SK-N-SH (cell line): ENCODE measurements around the gene CCDC74A.

Source experiments
- CHD2 ChIP-seq: fragments of 150-350 bp; IDR thresholded peaks from 2 replicates; pipeline ENCODE4 v1.6.1; 2018; ENCODE audit warnings: low read length; ENCODE audit not compliant: partially characterized antibody
- CTCF ChIP-seq: fragments of 200-600 bp; sonication (generic); IDR thresholded peaks from 2 replicates; pipeline ENCODE4 v1.6.1; 2017; ENCODE audit warnings: antibody characterized with exemption, mild to moderate bottlenecking, moderate library complexity
- GATA2 ChIP-seq: sonication (generic); formaldehyde crosslinking; IDR thresholded peaks from 2 replicates; pipeline ENCODE4 v1.5.0; 2020; ENCODE audit warnings: mild to moderate bottlenecking, missing genetic modification reagents
- IRF3 ChIP-seq: fragments of 150-350 bp; IDR thresholded peaks from 2 replicates; pipeline ENCODE4 v1.6.1; 2016; ENCODE audit warnings: mild to moderate bottlenecking, low read depth, low read length
- POLR2AphosphoS5 ChIP-seq: IDR thresholded peaks from 2 replicates; pipeline ENCODE4 v1.6.1; 2012; ENCODE audit warnings: low read depth, low read length
- RCOR1 ChIP-seq: fragments of 150-350 bp; IDR thresholded peaks from 2 replicates; pipeline ENCODE4 v1.6.1; 2017; ENCODE audit warnings: antibody characterized with exemption, low read length
- REST ChIP-seq: IDR thresholded peaks from 2 replicates; pipeline ENCODE4 v1.6.1; 2012; ENCODE audit warnings: mild to moderate bottlenecking, low read depth, low read length, moderate library complexity
- SIN3A ChIP-seq: IDR thresholded peaks from 2 replicates; pipeline ENCODE4 v1.6.1; 2012; ENCODE audit warnings: low read depth, mild to moderate bottlenecking, low read length, moderate library complexity, borderline replicate concordance
- YY1 ChIP-seq: IDR thresholded peaks from 2 replicates; pipeline ENCODE4 v1.4.0; 2012; ENCODE audit warnings: low read depth, mild to moderate bottlenecking
- ZBTB33 ChIP-seq: IDR thresholded peaks from 2 replicates; pipeline ENCODE4 v1.4.0; 2012; ENCODE audit warnings: low read depth, borderline replicate concordance

- TF ChIP-seq ZBTB33 (no peak), CTCF (no peak), IRF3 (no peak), GATA2 (CRISPR knock-in tag) (no peak), SIN3A (no peak), POLR2AphosphoS5 (no peak), YY1 (no peak), CHD2 (no peak), REST (no peak), RCOR1 (no peak)
Measured at GRCh38 chr2:131567891-131568290, 40.2 kb downstream of the CCDC74A start.
